HepG2 (cell line): ENCODE data around the gene UCK2. TPM values are rescaled to one million over a fixed set of nuclear protein-coding genes. Genes with fewer than 3 reads are reported as not detected.

ENCODE experiments used
- BRCA1 ChIP-seq: sonication (generic); formaldehyde crosslinking; IDR thresholded peaks from 2 replicates; pipeline ENCODE4 v1.4.0; 2020; ENCODE audit warnings: missing genetic modification reagents
- FOXP4 ChIP-seq: sonication (generic); formaldehyde crosslinking; IDR thresholded peaks from 2 replicates; pipeline ENCODE4 v1.4.0; 2020; ENCODE audit warnings: missing genetic modification reagents
- HNRNPUL1 ChIP-seq: fragments of 200-400 bp; formaldehyde crosslinking; IDR thresholded peaks from 2 replicates; pipeline ENCODE4 v1.6.1; 2017; ENCODE audit warnings: low read depth, mild to moderate bottlenecking, low read length, moderate library complexity
- ISL2 ChIP-seq: sonication (generic); formaldehyde crosslinking; IDR thresholded peaks from 2 replicates; pipeline ENCODE4 v1.5.0; 2020; ENCODE audit warnings: missing genetic modification reagents
- RBAK ChIP-seq: sonication (generic); formaldehyde crosslinking; IDR thresholded peaks from 2 replicates; pipeline ENCODE4 v1.5.1; 2020; ENCODE audit warnings: mild to moderate bottlenecking, missing genetic modification reagents
- TBX2 ChIP-seq: sonication (generic); formaldehyde crosslinking; IDR thresholded peaks from 2 replicates; pipeline ENCODE4 v1.5.0; 2020; ENCODE audit warnings: missing genetic modification reagents, mild to moderate bottlenecking, borderline replicate concordance
- TRAFD1 ChIP-seq: sonication (generic); formaldehyde crosslinking; IDR thresholded peaks from 2 replicates; pipeline ENCODE4 v1.5.1; 2020; ENCODE audit warnings: missing genetic modification reagents, mild to moderate bottlenecking, borderline replicate concordance
- TRIM24 ChIP-seq: sonication (generic); formaldehyde crosslinking; IDR thresholded peaks from 2 replicates; pipeline ENCODE4 v1.8.0; 2022; ENCODE audit warnings: mild to moderate bottlenecking, missing genetic modification reagents
- ZBTB1 ChIP-seq: sonication (generic); formaldehyde crosslinking; IDR thresholded peaks from 2 replicates; pipeline ENCODE4 v1.4.0; 2020; ENCODE audit warnings: missing genetic modification reagents, borderline replicate concordance
- ZBTB26 ChIP-seq: IDR thresholded peaks from 2 replicates; pipeline ENCODE4 v1.6.1; 2016; ENCODE audit warnings: missing compliant biosample characterization, missing genetic modification reagents, borderline replicate concordance
- ZFP82 ChIP-seq: sonication (generic); formaldehyde crosslinking; IDR thresholded peaks from 2 replicates; pipeline ENCODE4 v1.5.1; 2020; ENCODE audit warnings: mild to moderate bottlenecking, missing genetic modification reagents, borderline replicate concordance
- ZNF430 ChIP-seq: sonication (generic); formaldehyde crosslinking; IDR thresholded peaks from 2 replicates; pipeline ENCODE4 v1.9.0; 2021; ENCODE audit warnings: mild to moderate bottlenecking, missing genetic modification reagents
- ZNF468 ChIP-seq: sonication (generic); formaldehyde crosslinking; IDR thresholded peaks from 2 replicates; pipeline ENCODE4 v1.8.0; 2022; ENCODE audit warnings: mild to moderate bottlenecking, moderate library complexity, missing genetic modification reagents
- ZNF577 ChIP-seq: sonication (generic); formaldehyde crosslinking; IDR thresholded peaks from 2 replicates; pipeline ENCODE4 v1.4.0; 2020; ENCODE audit warnings: mild to moderate bottlenecking, low read depth, missing genetic modification reagents, borderline replicate concordance
- ZNF607 ChIP-seq: sonication (generic); formaldehyde crosslinking; IDR thresholded peaks from 2 replicates; pipeline ENCODE4 v1.5.1; 2020; ENCODE audit warnings: missing genetic modification reagents, mild to moderate bottlenecking, borderline replicate concordance
- ZNF629 ChIP-seq: sonication (generic); formaldehyde crosslinking; conservative IDR thresholded peaks from 2 replicates; pipeline ENCODE4 v1.5.0; 2020; ENCODE audit warnings: missing genetic modification reagents
- ZNF720 ChIP-seq: sonication (generic); formaldehyde crosslinking; IDR thresholded peaks from 2 replicates; pipeline ENCODE4 v1.4.0; 2020; ENCODE audit warnings: missing genetic modification reagents
- ZNF724P ChIP-seq: sonication (generic); formaldehyde crosslinking; IDR thresholded peaks from 2 replicates; pipeline ENCODE4 v1.8.0; 2022; ENCODE audit warnings: missing genetic modification reagents, borderline replicate concordance
- ZNF776 ChIP-seq: sonication (generic); formaldehyde crosslinking; IDR thresholded peaks from 2 replicates; pipeline ENCODE4 v1.4.0; 2020; ENCODE audit warnings: mild to moderate bottlenecking, missing genetic modification reagents
- polyA plus RNA-seq, 8 experiments: library from polyadenylated mRNA; depleted of rRNA in 3 of 8; stranded (reverse) in 7 of 8; unstranded in 1 of 8; fragments of >200 nt; fragmentation: Illumina TruSeq in 4 of 8; extraction: Trizol in 4 of 8; gene quantifications; 2 replicates each; pipeline versions ENCODE4 v1.2.1 to v1.2.3, GENCODE V29; 2011 to 2016; ENCODE audit warnings: low read depth in 4 of 8, missing spikeins in 1 of 8, mixed read lengths in 1 of 8; ENCODE audit not compliant: insufficient read depth in 1 of 8
- total RNA-seq, 5 experiments: library from RNA; depleted of rRNA; stranded (reverse); fragments of >200 nt; fragmentation: Illumina TruSeq; extraction: Trizol; gene quantifications; 2 replicates each; pipeline ENCODE4 v1.2.3, GENCODE V29; 2016; ENCODE audit warnings: low read depth in 1 of 5
- TF ChIP-seq, protein P1 (sequence below): sonication (generic); formaldehyde crosslinking; conservative IDR thresholded peaks from 2 replicates; pipeline ENCODE4 v1.4.0; 2020; ENCODE audit warnings: missing genetic modification reagents
- TF ChIP-seq, protein P2 (sequence below): sonication (generic); formaldehyde crosslinking; IDR thresholded peaks from 2 replicates; pipeline ENCODE4 v1.8.0; 2022; ENCODE audit warnings: missing genetic modification reagents, mild to moderate bottlenecking, borderline replicate concordance

The UCK2 gene
- total and polyA plus RNA-seq, 2 of the 13 experiments (the other 11 are each of a cell fraction or from before 2014, with no cell fraction given): 64.3 to 78.0 TPM

DNA sequence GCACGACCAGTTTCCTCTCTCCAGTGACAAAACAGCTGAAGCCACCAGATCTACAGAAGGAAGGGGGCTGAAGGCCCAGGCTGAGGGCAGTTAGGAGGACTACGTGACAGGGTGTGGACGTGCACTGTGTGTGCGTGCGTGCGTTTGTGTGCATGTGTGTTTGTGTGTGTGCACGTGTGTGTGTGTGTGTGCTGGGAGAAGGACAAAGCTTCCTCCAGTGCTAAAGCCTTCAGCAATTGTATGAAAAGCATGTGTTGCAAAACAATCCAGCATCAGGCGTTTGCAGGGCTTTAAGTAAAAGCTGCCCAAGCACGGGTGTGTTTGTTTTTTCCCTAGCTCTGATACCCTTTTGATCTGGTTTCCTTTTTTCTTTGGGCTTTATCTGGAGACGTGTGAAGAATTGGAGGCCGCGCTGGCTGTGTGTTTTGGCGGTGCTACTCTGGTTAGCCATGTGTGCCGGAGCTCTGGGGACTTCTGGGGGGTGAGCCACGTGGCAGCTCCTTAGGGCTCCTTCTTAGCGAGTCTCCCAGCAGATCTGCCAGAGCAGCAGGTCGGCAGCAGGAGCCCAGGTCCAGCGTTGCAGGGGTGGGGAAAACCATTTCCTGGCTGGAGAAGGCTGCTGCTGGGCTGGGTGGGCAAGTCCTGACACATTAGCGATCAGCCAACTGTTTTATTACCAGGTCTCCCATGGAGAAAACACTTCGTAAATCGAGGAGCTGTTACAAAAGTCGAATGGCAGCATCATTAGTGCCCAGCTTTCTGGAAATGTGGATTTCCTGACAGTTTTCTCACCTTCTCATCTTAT is 73.4 kb downstream of the UCK2 start (continued):
- no peak for TF ChIP-seq ZFP82
- TF ChIP-seq ZNF607 (CRISPR knock-in tag): no peak
- no peak for TF ChIP-seq HNRNPUL1
- TF ChIP-seq ZBTB1 (CRISPR knock-in tag): no peak
- TF ChIP-seq TRAFD1: no peak
- peak; percentile 64; the same call in 1 of the 2 replicates for TF ChIP-seq RBAK (CRISPR knock-in tag)
- peak; percentile 76 for TF ChIP-seq ISL2 (CRISPR knock-in tag)
- no peak for TF ChIP-seq ZNF468 (CRISPR knock-in tag)
- TF ChIP-seq TBX2: peak; percentile 92
- no peak for TF ChIP-seq ZNF577
- TF ChIP-seq ZNF430 (CRISPR knock-in tag): 0 out of 2 replicates have a peak, but pooled peaks have one; percentile 53
- TF ChIP-seq ZNF629 (CRISPR knock-in tag): no peak
- no peak for TF ChIP-seq ZNF724P
- TF ChIP-seq ZNF776 (CRISPR knock-in tag): no peak
- TF ChIP-seq ZBTB26 (CRISPR knock-in tag): no peak
- no peak for TF ChIP-seq BRCA1
- TF ChIP-seq ZNF720 (CRISPR knock-in tag): no peak
- TF ChIP-seq, protein P1, sequence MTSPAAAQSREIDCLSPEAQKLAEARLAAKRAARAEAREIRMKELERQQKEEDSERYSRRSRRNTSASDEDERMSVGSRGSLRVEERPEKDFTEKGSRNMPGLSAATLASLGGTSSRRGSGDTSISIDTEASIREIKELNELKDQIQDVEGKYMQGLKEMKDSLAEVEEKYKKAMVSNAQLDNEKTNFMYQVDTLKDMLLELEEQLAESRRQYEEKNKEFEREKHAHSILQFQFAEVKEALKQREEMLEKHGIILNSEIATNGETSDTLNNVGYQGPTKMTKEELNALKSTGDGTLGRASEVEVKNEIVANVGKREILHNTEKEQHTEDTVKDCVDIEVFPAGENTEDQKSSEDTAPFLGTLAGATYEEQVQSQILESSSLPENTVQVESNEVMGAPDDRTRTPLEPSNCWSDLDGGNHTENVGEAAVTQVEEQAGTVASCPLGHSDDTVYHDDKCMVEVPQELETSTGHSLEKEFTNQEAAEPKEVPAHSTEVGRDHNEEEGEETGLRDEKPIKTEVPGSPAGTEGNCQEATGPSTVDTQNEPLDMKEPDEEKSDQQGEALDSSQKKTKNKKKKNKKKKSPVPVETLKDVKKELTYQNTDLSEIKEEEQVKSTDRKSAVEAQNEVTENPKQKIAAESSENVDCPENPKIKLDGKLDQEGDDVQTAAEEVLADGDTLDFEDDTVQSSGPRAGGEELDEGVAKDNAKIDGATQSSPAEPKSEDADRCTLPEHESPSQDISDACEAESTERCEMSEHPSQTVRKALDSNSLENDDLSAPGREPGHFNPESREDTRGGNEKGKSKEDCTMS (CRISPR knock-in tag): no peak
- TF ChIP-seq, protein P2, sequence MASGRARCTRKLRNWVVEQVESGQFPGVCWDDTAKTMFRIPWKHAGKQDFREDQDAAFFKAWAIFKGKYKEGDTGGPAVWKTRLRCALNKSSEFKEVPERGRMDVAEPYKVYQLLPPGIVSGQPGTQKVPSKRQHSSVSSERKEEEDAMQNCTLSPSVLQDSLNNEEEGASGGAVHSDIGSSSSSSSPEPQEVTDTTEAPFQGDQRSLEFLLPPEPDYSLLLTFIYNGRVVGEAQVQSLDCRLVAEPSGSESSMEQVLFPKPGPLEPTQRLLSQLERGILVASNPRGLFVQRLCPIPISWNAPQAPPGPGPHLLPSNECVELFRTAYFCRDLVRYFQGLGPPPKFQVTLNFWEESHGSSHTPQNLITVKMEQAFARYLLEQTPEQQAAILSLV: no peak
- peak; percentile 83 for TF ChIP-seq FOXP4
- no peak for TF ChIP-seq TRIM24 (CRISPR knock-in tag)
